ENCODE results near the gene COX7B.

Gene COX7B

GRCh38 chrX:77945910-77946545 is 46.8 kb downstream of the COX7B start:
- no peak for DNase-seq

- no peak for DNase-seq
Observed at GRCh38 chrX:77946571-77946970, 47.3 kb downstream of the COX7B start.

- DNase-seq = no peak
Observed at GRCh38 chrX:77949840-77950239, 50.6 kb downstream of the COX7B start.

- DNase-seq = no peak
Observed at GRCh38 chrX:77952173-77952572, 52.9 kb downstream of the COX7B start.

DNA sequence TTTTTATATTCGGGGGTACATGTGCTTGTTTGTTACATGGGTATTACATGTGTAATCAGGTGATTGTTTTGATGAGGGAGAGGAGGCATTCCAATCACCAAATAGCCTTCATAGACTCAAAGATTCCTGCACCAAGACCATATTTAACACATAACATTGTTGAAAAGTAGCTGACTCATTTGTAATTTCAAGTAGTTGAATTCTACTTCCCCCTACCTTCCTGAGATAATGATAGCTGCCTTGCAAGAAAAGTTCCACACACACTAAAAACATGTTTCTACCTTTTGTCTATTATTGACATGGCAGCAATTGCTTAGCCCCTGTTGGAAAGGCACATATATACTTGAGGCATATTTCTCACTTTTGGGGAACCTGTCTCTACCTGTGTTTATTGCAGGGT is 54.0 kb downstream of the COX7B start:
- no peak for DNase-seq

DNA sequence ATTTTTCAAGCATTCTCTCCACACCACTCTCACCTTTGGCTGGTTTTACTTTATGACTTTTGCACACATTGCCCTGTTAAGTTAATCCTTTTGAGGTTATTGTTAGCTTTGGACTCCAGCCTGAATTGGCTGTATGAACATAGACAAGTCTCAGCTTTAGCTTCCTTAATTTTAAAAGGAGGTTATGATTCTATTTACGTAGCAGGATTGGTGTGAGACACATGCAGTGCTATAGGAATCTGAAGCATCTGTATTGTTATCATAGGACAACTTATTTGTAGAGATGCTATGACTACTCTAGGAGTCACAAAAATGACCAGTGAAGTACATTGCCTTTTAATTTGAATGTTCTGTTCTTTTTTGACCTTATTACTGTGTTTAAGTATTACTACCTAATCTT is 54.4 kb downstream of the COX7B start:
- DNase-seq = no peak
